B cell (primary cell): ENCODE measurements around the gene ADPRS. TPM values are rescaled to one million over a fixed set of nuclear protein-coding genes. Genes with fewer than 3 reads are reported as not detected.
A peak's percentile ranks its signal among the peaks of the same experiment; 100 is the strongest.

ENCODE experiments used
- ATAC-seq: fragments of 200-7000 bp; cut with Tn5 transposase; one replicate; pipeline ENCODE4 v1.10.0; 2021; ENCODE audit warnings: low read depth, mild to moderate bottlenecking, moderate number of reproducible peaks, moderate library complexity
- CTCF ChIA-PET: fragments of 350-600 bp; sonication (Branson Sonifier 250); formaldehyde crosslinking; loops from one replicate; lab custom pipeline; 2021; ENCODE audit warnings: antibody characterized with exemption, inconsistent platforms; lab: Charles Lee
- POLR2A ChIA-PET: fragments of 350-600 bp; sonication (Branson Sonifier 250); formaldehyde crosslinking; loops from one replicate; lab custom pipeline; 2021; ENCODE audit warnings: antibody characterized with exemption; lab: Charles Lee
- DNase-seq: peaks from one replicate; pipeline ENCODE4 v3.0.0; 2013
- H2AFZ ChIP-seq: 2 replicates; pipeline ENCODE4 v1.6.1; 2012; ENCODE audit warnings: mild to moderate bottlenecking, low read depth, low read length; ENCODE audit not compliant: insufficient read depth, poor library complexity, severe bottlenecking
- H3K27ac ChIP-seq, 2 donors: 1 replicate in 1 of 2; 2 replicates in 1 of 2; pipeline ENCODE4 v1.5.1; 2012 to 2013; ENCODE audit warnings: low read length in 2 of 2, mild to moderate bottlenecking in 2 of 2, moderate library complexity in 1 of 2
- H3K27me3 ChIP-seq, 4 experiments: fragments of 200-600 bp in 1 of 4; sonication (generic) in 1 of 4; replicated peaks in 1 of 4; 1 replicate in 2 of 4; 2 replicates in 2 of 4; pipeline versions ENCODE4 v1.6.1 to v1.7.0; 2013 to 2016; ENCODE audit warnings: low read length in 3 of 4, mild to moderate bottlenecking in 2 of 4, mixed read lengths in 1 of 4, moderate library complexity in 1 of 4; ENCODE audit not compliant: insufficient read depth in 4 of 4, control insufficient read depth in 3 of 4; ENCODE audit errors: control extremely low read depth in 1 of 4
- H3K36me3 ChIP-seq, 2 experiments: replicated peaks in 1 of 2; 1 replicate in 1 of 2; 2 replicates in 1 of 2; pipeline versions ENCODE4 v1.6.1 to v1.7.1; 2013; ENCODE audit warnings: low read length in 1 of 2; ENCODE audit not compliant: insufficient read depth in 2 of 2, control insufficient read depth in 1 of 2; ENCODE audit errors: control extremely low read depth in 1 of 2, extremely low read depth in 1 of 2
- H3K4me1 ChIP-seq, 2 donors: fragments of 200-600 bp in 1 of 2; sonication (generic) in 1 of 2; 1 replicate in 1 of 2; 2 replicates in 1 of 2; pipeline versions ENCODE4 v1.5.1 to v1.6.1; 2013 to 2017; ENCODE audit warnings: low read length in 2 of 2; ENCODE audit not compliant: control insufficient read depth in 2 of 2, insufficient read depth in 2 of 2
- H3K4me2 ChIP-seq: replicated peaks from 2 replicates; pipeline ENCODE3; 2012; ENCODE audit warnings: mild to moderate bottlenecking, low read depth, low read length; ENCODE audit not compliant: poor library complexity, severe bottlenecking
- H3K4me3 ChIP-seq, 5 experiments: fragments of 200-600 bp in 1 of 5; sonication (generic) in 1 of 5; 1 replicate in 3 of 5; 2 replicates in 2 of 5; pipeline versions ENCODE4 v1.5.1 to v1.7.0; 2011 to 2016; ENCODE audit warnings: low read length in 4 of 5, mild to moderate bottlenecking in 4 of 5, low read depth in 2 of 5, control low read depth in 1 of 5, moderate library complexity in 1 of 5; ENCODE audit not compliant: insufficient read depth in 1 of 5; ENCODE audit errors: control extremely low read depth in 1 of 5, extremely low read depth in 1 of 5
- H3K79me2 ChIP-seq: fragments of 200-600 bp; sonication (generic); one replicate; pipeline ENCODE4 v1.6.0; 2016; ENCODE audit warnings: low read length; ENCODE audit not compliant: control insufficient read depth, insufficient read depth
- H3K9ac ChIP-seq: fragments of 200-600 bp; sonication (generic); 2 replicates; pipeline ENCODE4 v1.6.1; 2017; ENCODE audit warnings: mild to moderate bottlenecking, low read length, moderate library complexity
- H3K9me3 ChIP-seq, 3 donors: one replicate each; pipeline versions ENCODE4 v1.6.1 to v1.7.1; 2013; ENCODE audit warnings: low read length in 2 of 3; ENCODE audit not compliant: control insufficient read depth in 2 of 3, insufficient read depth in 1 of 3; ENCODE audit errors: control extremely low read depth in 1 of 3
- H4K20me1 ChIP-seq: 2 replicates; pipeline ENCODE4 v1.6.0; 2012; ENCODE audit warnings: mild to moderate bottlenecking, low read length; ENCODE audit not compliant: insufficient read depth, control insufficient read depth, poor library complexity, severe bottlenecking
- H3K27ac Mint-ChIP-seq: one replicate; pipeline ENCODE4 v1.8.0; 2021; ENCODE audit warnings: mixed read lengths
- H3K27me3 Mint-ChIP-seq: one replicate; pipeline ENCODE4 v1.8.0; 2021; ENCODE audit warnings: mixed read lengths
- H3K4me1 Mint-ChIP-seq: one replicate; pipeline ENCODE4 v1.8.0; 2021; ENCODE audit warnings: mixed read lengths
- H3K4me3 Mint-ChIP-seq: one replicate; pipeline ENCODE4 v1.8.0; 2021; ENCODE audit warnings: mixed read lengths
- H3K9me3 Mint-ChIP-seq: one replicate; pipeline ENCODE4 v1.8.0; 2022; ENCODE audit warnings: mixed read lengths; ENCODE audit not compliant: insufficient read depth
- WGBS: methylation state at CpG from one replicate; pipeline ENCODE4 v1.1.5; 2013; ENCODE audit warnings: missing lambda C conversion rate; ENCODE audit not compliant: insufficient coverage; 5-methylcytosine and 5-hydroxymethylcytosine counted together
- intact Hi-C: fragments of 100-400 bp; cut with micrococcal nuclease; formaldehyde crosslinking; loops from one replicate; pipeline ENCODE4 v1.10.0; 2022
- polyA plus RNA-seq: library from polyadenylated mRNA; depleted of rRNA; stranded (reverse); fragments of >200 nt; gene quantifications from 2 replicates; pipeline ENCODE4 v1.2.3, GENCODE V29; 2012
- total RNA-seq, 2 donors: library from RNA; stranded (reverse); fragments of 120-200 nt in 1 of 2; gene quantifications; 1 replicate in 1 of 2; 2 replicates in 1 of 2; pipeline versions ENCODE4 v1.2.3 to v1.2.4, GENCODE V29; 2013 to 2022
- TF ChIP-seq, protein P1 (sequence below): fragments of 200-600 bp; IDR thresholded peaks from one replicate; pipeline ENCODE4 v1.8.0; 2022; ENCODE audit warnings: antibody characterized with exemption, mild to moderate bottlenecking

The ADPRS gene
- total and polyA plus RNA-seq, 2 donors (not counting 1 experiment from before 2014, with no cell fraction given): 15.0 to 20.9 TPM

DNA sequence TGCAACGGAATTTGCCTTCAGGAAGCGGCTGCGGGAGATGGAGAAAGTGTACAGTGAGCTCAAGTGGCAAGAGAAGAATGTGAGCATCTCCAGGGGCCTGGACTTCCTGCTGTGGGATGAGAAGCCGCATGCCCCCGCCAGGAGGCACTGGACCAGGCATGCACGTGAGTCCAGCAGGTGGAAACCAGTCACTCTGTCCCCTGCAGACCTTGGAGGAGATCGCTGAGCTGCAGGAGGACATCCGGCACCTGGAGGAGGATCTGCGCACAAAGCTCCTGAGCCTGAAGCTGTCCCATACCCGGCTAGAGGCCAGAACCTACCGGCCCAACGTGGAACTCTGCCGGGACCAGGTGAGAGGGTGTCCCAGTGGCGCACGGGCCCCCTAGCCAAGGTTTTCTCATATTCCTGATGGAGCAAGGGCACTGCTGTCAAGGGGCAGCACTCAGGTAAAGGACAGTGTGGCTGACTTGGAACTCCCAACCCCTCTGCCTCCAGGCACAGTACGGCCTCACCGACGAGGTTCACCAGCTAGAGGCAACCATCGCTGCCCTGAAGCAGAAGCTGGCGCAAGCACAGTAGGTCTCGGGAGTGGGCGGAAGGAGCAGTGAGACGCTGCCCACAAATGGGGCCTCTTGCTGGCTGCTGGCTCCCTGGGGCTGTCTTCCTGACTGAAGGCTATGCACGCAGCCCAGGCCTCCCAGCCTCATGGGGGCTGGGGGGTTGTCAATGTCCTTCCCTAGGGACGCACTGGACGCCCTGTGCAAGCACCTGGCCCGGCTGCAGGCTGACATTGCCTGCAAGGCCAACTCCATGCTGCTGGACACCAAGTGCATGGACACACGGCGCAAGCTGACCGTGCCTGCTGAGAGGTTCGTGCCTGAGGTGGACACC is 1.2 kb upstream of the ADPRS start:
- CTCF ChIA-PET: interaction anchor here (0.7 to 1.4 kb wide), 5 partner anchors 62 to 204 kb away, joined by 3 to 5 read pairs (median 3); partner anchors contain the start of genes AGO1, AGO3 and TRAPPC3
- peaks cover 0 to 3% (median 0%) of the 10 kb centered on the region in 3 donors for H3K9me3 ChIP-seq
- WGBS: 96% methylated on average over 30 of the region's 31 CpGs

More for the DNA sequence above, 1.2 kb upstream of the ADPRS start:
- H3K79me2 ChIP-seq: peaks cover 43% of the 10 kb centered on the region
- Mint-ChIP-seq H3K9me3 (no peaks in the 10 kb centered on the region), H3K4me3 (peak overlapping the region; percentile 97), H3K27ac (peak overlapping the region; percentile 82), H3K27me3 (peaks cover 18% of the 10 kb centered on the region), H3K4me1 (peaks cover 22% of the 10 kb centered on the region)
- DNase-seq (peak; percentile 33), ATAC-seq (no peak)
- H3K9ac ChIP-seq: no peak overlapping the region
- no peak overlapping the region for H3K4me2 ChIP-seq
- TF ChIP-seq, protein P1, sequence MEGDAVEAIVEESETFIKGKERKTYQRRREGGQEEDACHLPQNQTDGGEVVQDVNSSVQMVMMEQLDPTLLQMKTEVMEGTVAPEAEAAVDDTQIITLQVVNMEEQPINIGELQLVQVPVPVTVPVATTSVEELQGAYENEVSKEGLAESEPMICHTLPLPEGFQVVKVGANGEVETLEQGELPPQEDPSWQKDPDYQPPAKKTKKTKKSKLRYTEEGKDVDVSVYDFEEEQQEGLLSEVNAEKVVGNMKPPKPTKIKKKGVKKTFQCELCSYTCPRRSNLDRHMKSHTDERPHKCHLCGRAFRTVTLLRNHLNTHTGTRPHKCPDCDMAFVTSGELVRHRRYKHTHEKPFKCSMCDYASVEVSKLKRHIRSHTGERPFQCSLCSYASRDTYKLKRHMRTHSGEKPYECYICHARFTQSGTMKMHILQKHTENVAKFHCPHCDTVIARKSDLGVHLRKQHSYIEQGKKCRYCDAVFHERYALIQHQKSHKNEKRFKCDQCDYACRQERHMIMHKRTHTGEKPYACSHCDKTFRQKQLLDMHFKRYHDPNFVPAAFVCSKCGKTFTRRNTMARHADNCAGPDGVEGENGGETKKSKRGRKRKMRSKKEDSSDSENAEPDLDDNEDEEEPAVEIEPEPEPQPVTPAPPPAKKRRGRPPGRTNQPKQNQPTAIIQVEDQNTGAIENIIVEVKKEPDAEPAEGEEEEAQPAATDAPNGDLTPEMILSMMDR: no peak
- H3K36me3 ChIP-seq: peaks cover 0 to 14% of the 10 kb centered on the region in 2 experiments
- peaks cover 26 to 32% of the 10 kb centered on the region in 2 donors for H3K4me1 ChIP-seq
- no peak overlapping the region for H3K4me3 ChIP-seq
- POLR2A ChIA-PET: interaction anchor here (0.6 to 0.7 kb wide), 2 partner anchors 9 to 53 kb away, joined by 4 to 5 read pairs; no protein-coding TSS in a partner anchor
- H3K27ac ChIP-seq: no peak overlapping the region
- no peaks in the 10 kb centered on the region for H4K20me1 ChIP-seq
- H2AFZ ChIP-seq: peak overlapping the region; percentile 96
- H3K27me3 ChIP-seq: peaks cover 0 to 25% (median 12%) of the 10 kb centered on the region in 4 experiments
- intact Hi-C loops: loop anchor here (1.0 to 2.0 kb wide), 6 partner anchors 62 to 363 kb away; partner anchors contain the start of genes AGO1, AGO3, OSCP1 and THRAP3
